ENCODE results near the gene YPEL1. TPM values are rescaled to one million over a fixed set of nuclear protein-coding genes. Genes with fewer than 3 reads are reported as not detected.
"Not testable (repeated sequence)": the region's sequence is repeated elsewhere in the genome, so short reads cannot be mapped to it uniquely, and the experiment has no call there.

Gene YPEL1
- total RNA-seq, 1 donor from 2014 or later: 32.2 TPM

GRCh38 chr22:21693999-21694341, 41.6 kb downstream of the YPEL1 start:
- no peaks in the 10 kb centered on the region for H3K9me3 ChIP-seq (ENCODE audit: low read depth)
- no peak overlapping the region for H3K9ac ChIP-seq
- H2AFZ ChIP-seq (replicated peaks): no peak overlapping the region
- Mint-ChIP-seq H3K4me3 (no peak overlapping the region), H3K4me1 (peaks cover 14% of the 10 kb centered on the region), H3K27me3 (ENCODE audit: insufficient read depth, low read depth) (peaks cover 14% of the 10 kb centered on the region), H3K27ac (no peak overlapping the region), H3K36me3 (peaks cover 15% of the 10 kb centered on the region), H3K9me3 (no peaks in the 10 kb centered on the region)
- peaks cover 7% of the 10 kb centered on the region for H4K20me1 ChIP-seq (ENCODE audit: low read depth)
- no peaks in the 10 kb centered on the region for H3K27me3 ChIP-seq
- H3K4me2 ChIP-seq: no peak overlapping the region
- H3K4me1 ChIP-seq: no peaks in the 10 kb centered on the region
- H3K4me3 ChIP-seq: no peak overlapping the region
- no peaks in the 10 kb centered on the region for H3F3A ChIP-seq (ENCODE audit: low read depth)
- no peaks in the 10 kb centered on the region for H3K79me2 ChIP-seq (ENCODE audit: low read depth)
- no peak for DNase-seq (ENCODE audit: low spot score)
- H3K27ac ChIP-seq: no peak overlapping the region
- no peak for TF ChIP-seq CTCF (IDR thresholded peaks at IDR 0.05)
- no peak for TF ChIP-seq EZH2phosphoT487 (IDR thresholded peaks at IDR 0.05)
- no peaks in the 10 kb centered on the region for H3K36me3 ChIP-seq

GRCh38 chr22:21693333-21693998, 42.1 kb downstream of the YPEL1 start:
- Mint-ChIP-seq H3K27me3 (ENCODE audit: insufficient read depth, low read depth) (peaks cover 12% of the 10 kb centered on the region), H3K4me1 (peaks cover 9% of the 10 kb centered on the region), H3K9me3 (no peaks in the 10 kb centered on the region), H3K36me3 (peaks cover 15% of the 10 kb centered on the region), H3K4me3 (no peak overlapping the region), H3K27ac (no peak overlapping the region)
- no peaks in the 10 kb centered on the region for H3K79me2 ChIP-seq (ENCODE audit: low read depth)
- TF ChIP-seq CTCF (IDR thresholded peaks at IDR 0.05) (no peak), EZH2 (IDR thresholded peaks at IDR 0.05) (no peak), EZH2phosphoT487 (IDR thresholded peaks at IDR 0.05) (no peak)
- DNase-seq (ENCODE audit: low spot score): no peak
- no peak overlapping the region for H3K4me3 ChIP-seq
- no peaks in the 10 kb centered on the region for H3K4me1 ChIP-seq
- peaks cover 3% of the 10 kb centered on the region for H4K20me1 ChIP-seq (ENCODE audit: low read depth)
- no peaks in the 10 kb centered on the region for H3K36me3 ChIP-seq
- no peaks in the 10 kb centered on the region for H3K9me3 ChIP-seq (ENCODE audit: low read depth)
- no peak overlapping the region for H2AFZ ChIP-seq (replicated peaks)
- no peaks in the 10 kb centered on the region for H3F3A ChIP-seq (ENCODE audit: low read depth)
- H3K4me2 ChIP-seq: no peak overlapping the region
- no peak overlapping the region for H3K9ac ChIP-seq
- no peak overlapping the region for H3K27ac ChIP-seq
- H3K27me3 ChIP-seq: no peaks in the 10 kb centered on the region

GRCh38 chr22:21692856-21693255, 42.7 kb downstream of the YPEL1 start:
- H3F3A ChIP-seq (ENCODE audit: low read depth); H3K4me3 ChIP-seq; H3K4me2 ChIP-seq; H3K9me3 Mint-ChIP-seq; H2AFZ ChIP-seq (replicated peaks); H3K4me3 Mint-ChIP-seq; H3K27ac ChIP-seq; H3K27me3 ChIP-seq; H4K20me1 ChIP-seq (ENCODE audit: low read depth); H3K27ac Mint-ChIP-seq; H3K4me1 ChIP-seq; H3K4me1 Mint-ChIP-seq; H3K79me2 ChIP-seq (ENCODE audit: low read depth); H3K36me3 ChIP-seq; H3K9me3 ChIP-seq (ENCODE audit: low read depth); DNase-seq (ENCODE audit: low spot score); H3K9ac ChIP-seq: not testable (repeated sequence)
- Mint-ChIP-seq H3K36me3 (peaks cover 15% of the 10 kb centered on the region), H3K27me3 (ENCODE audit: insufficient read depth, low read depth) (peaks cover 11% of the 10 kb centered on the region)

- peaks cover 11% of the 10 kb centered on the region for H3K27me3 Mint-ChIP-seq (ENCODE audit: insufficient read depth, low read depth)
- peaks cover 6% of the 10 kb centered on the region for H3K4me1 Mint-ChIP-seq
- Histone ChIP-seq H3K27ac (no peak overlapping the region), H3K79me2 (ENCODE audit: low read depth) (no peaks in the 10 kb centered on the region), H3K4me1 (no peaks in the 10 kb centered on the region), H3K36me3 (no peaks in the 10 kb centered on the region), H2AFZ (replicated peaks) (no peak overlapping the region), H3F3A (ENCODE audit: low read depth) (no peaks in the 10 kb centered on the region), H3K4me3 (no peak overlapping the region), H3K4me2 (no peak overlapping the region), H3K9ac (no peak overlapping the region), H3K9me3 (ENCODE audit: low read depth) (no peaks in the 10 kb centered on the region), H3K27me3 (no peaks in the 10 kb centered on the region), H4K20me1 (ENCODE audit: low read depth) (no peaks in the 10 kb centered on the region)
- peak overlapping the region; percentile 59 for H3K4me3 Mint-ChIP-seq
- H3K36me3 Mint-ChIP-seq: peaks cover 15% of the 10 kb centered on the region
- no peak for TF ChIP-seq CTCF (IDR thresholded peaks at IDR 0.05)
- no peak for TF ChIP-seq EZH2phosphoT487 (IDR thresholded peaks at IDR 0.05)
- TF ChIP-seq EZH2 (IDR thresholded peaks at IDR 0.05): no peak
- DNase-seq (ENCODE audit: low spot score): no peak
- H3K9me3 Mint-ChIP-seq: no peaks in the 10 kb centered on the region
- peak overlapping the region; percentile 33 for H3K27ac Mint-ChIP-seq
Observed at GRCh38 chr22:21691816-21692215, 43.8 kb downstream of the YPEL1 start.

All from neural progenitor cell (in vitro differentiated cells).